GM21786 (cell line): ENCODE data around the gene ELF1.

ENCODE experiments used
- ATAC-seq: cut with Tn5 transposase; IDR thresholded peaks from one replicate; pipeline ENCODE4 v1.9.1; 2021; ENCODE audit not compliant: unreplicated experiment

The ELF1 gene

GRCh38 chr13:41006978-41007743 is 12.0 kb downstream of the ELF1 start:
- peak; percentile 31 for ATAC-seq

- ATAC-seq: no peak
These were observed 12.8 kb downstream of the ELF1 start for GRCh38 chr13:41006306-41006705.

- ATAC-seq: no peak
These were observed 13.4 kb downstream of the ELF1 start for GRCh38 chr13:41005704-41006103.

GRCh38 chr13:41004875-41005693 is 14.0 kb downstream of the ELF1 start:
- peak; percentile 67 for ATAC-seq

- ATAC-seq: no peak
These were observed 16.5 kb downstream of the ELF1 start for GRCh38 chr13:41002606-41003005.

GRCh38 chr13:41001695-41002094 is 17.4 kb downstream of the ELF1 start:
- ATAC-seq: no peak

- ATAC-seq: no peak
These were observed 19.7 kb downstream of the ELF1 start for GRCh38 chr13:40999416-40999815.

- no peak for ATAC-seq
These were observed 22.6 kb downstream of the ELF1 start for GRCh38 chr13:40996426-40997092.

GRCh38 chr13:40995997-40996396 is 23.1 kb downstream of the ELF1 start:
- no peak for ATAC-seq

GRCh38 chr13:40994581-40995230 is 24.4 kb downstream of the ELF1 start:
- ATAC-seq: peak; percentile 84

- no peak for ATAC-seq
These were observed 25.1 kb downstream of the ELF1 start for GRCh38 chr13:40993987-40994386.

GRCh38 chr13:40992678-40993518 is 26.2 kb downstream of the ELF1 start:
- ATAC-seq: no peak

GRCh38 chr13:40987606-40988280 is 31.4 kb downstream of the ELF1 start:
- no peak for ATAC-seq

GRCh38 chr13:40986101-40986856 is 32.8 kb downstream of the ELF1 start:
- ATAC-seq: no peak

GRCh38 chr13:40985381-40986100 is 33.6 kb downstream of the ELF1 start:
- ATAC-seq: no peak

- ATAC-seq: peak; percentile 48
These were observed 34.3 kb downstream of the ELF1 start for GRCh38 chr13:40984668-40985366.

GRCh38 chr13:40983725-40984667 is 35.1 kb downstream of the ELF1 start:
- ATAC-seq: no peak
